ENCODE data around the gene ABHD11. TPM values are rescaled to one million over a fixed set of nuclear protein-coding genes. Genes with fewer than 3 reads are reported as not detected.
A peak's percentile ranks its signal among the peaks of the same experiment; 100 is the strongest.

The ABHD11 gene
- total RNA-seq, 5 donors from 2014 or later (not counting 1 experiment from before 2014, with no cell fraction given): 14.5 to 24.3 (median 18.8) TPM

DNA sequence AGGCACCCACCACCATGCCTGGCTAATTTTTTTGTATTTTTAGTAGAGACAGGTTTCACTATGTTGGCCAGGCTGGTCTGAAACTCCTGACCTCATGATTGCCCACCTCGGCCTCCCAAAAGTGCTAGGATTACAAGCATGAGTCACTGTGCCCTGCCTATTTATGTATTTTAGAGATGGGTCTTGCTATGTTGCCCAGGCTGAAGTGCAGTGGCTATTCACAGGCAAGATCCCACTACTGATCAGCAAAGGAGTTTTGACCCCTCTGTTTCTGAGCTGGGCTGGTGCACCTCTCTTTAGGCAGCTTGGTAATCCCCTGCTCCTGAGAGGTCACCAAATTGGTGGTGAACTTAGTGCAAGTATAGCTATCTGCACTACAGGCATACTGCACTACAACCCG is 6.2 kb downstream of the ABHD11 start:
- H3K36me3 ChIP-seq (ENCODE audit: control insufficient read depth in 2 of 2, extremely low read depth in 1 of 2, insufficient read depth in 1 of 2, low read length in 1 of 2): peaks cover 0 to 17% of the 10 kb centered on the region in 2 donors
- ChIA-PET CTCF (interaction anchor here (0.6 to 2.3 kb wide), 5 partner anchors 35 to 126 kb away, joined by 3 to 7 read pairs (median 5); no protein-coding TSS in a partner anchor), POLR2A (no interaction called here)
- no peak overlapping the region for H3K4me3 ChIP-seq (ENCODE audit: control insufficient read depth in 1 of 2, extremely low read depth in 1 of 2, low read length in 1 of 2)
- no peak overlapping the region for H3K27ac Mint-ChIP-seq
- no peaks in the 10 kb centered on the region for H3K9me3 Mint-ChIP-seq
- no peak overlapping the region for H3K27ac ChIP-seq (ENCODE audit: low read length)
- H3K9me3 ChIP-seq: no peaks in the 10 kb centered on the region
- peaks cover 10 to 13% of the 10 kb centered on the region in 2 donors for H3K27me3 Mint-ChIP-seq
- WGBS (ENCODE audit: insufficient coverage): 69% methylated on average over 1 of the region's 2 CpGs
- H3K4me1 ChIP-seq (ENCODE audit: control insufficient read depth in 1 of 2, extremely low read depth in 1 of 2, insufficient read depth in 2 of 2, low read length in 2 of 2): peaks cover 0 to 12% of the 10 kb centered on the region in 2 experiments
- H3K4me1 Mint-ChIP-seq: peaks cover 6 to 12% (median 7%) of the 10 kb centered on the region in 3 donors
- ATAC-seq (replicated peaks in 1 of 4): no peak
- H3K4me3 Mint-ChIP-seq: no peak overlapping the region
- peaks cover 0 to 15% of the 10 kb centered on the region in 2 experiments for H3K27me3 ChIP-seq (replicated peaks in 1 of 2; ENCODE audit: control insufficient read depth in 2 of 2, extremely low read depth in 1 of 2, insufficient read depth in 2 of 2, low read length in 1 of 2)
- no peaks in the 10 kb centered on the region for H3K36me3 Mint-ChIP-seq
- DNase-seq: no peak

DNA sequence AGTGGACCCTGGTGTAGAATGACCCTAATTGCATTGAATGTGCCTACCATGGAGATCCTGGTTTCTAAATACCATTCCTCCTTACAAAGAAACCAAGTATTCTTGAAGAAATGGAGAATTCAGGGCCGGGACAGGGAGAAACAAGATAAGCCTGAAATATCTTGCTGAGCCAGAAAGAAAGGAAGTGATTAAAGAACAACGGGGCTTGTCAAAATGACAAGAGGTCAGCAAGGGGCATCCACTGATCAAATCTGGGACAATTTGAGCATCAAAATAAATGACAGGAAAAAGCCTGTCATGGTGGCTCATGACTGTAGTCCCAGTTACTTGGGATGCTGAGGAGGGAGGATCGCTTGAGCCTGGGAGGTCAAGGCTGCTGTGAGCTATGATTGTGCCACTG is 8.1 kb downstream of the ABHD11 start:
- H3K27ac Mint-ChIP-seq: no peak overlapping the region
- H3K4me1 Mint-ChIP-seq: peaks cover 6% of the 10 kb centered on the region in 3 donors
- 25% methylated on average over 3 of the region's 3 CpGs for WGBS (ENCODE audit: insufficient coverage)
- no peaks in the 10 kb centered on the region for H3K9me3 Mint-ChIP-seq
- no peak for ATAC-seq (replicated peaks in 1 of 4)
- H3K27me3 Mint-ChIP-seq: peaks cover 10 to 13% of the 10 kb centered on the region in 2 donors
- H3K4me3 Mint-ChIP-seq: no peak overlapping the region
- H3K9me3 ChIP-seq: no peaks in the 10 kb centered on the region
- H3K4me1 ChIP-seq (ENCODE audit: control insufficient read depth in 1 of 2, extremely low read depth in 1 of 2, insufficient read depth in 2 of 2, low read length in 2 of 2): peaks cover 0 to 15% of the 10 kb centered on the region in 2 experiments
- no peak overlapping the region for H3K27ac ChIP-seq (ENCODE audit: low read length)
- H3K27me3 ChIP-seq (replicated peaks in 1 of 2; ENCODE audit: control insufficient read depth in 2 of 2, extremely low read depth in 1 of 2, insufficient read depth in 2 of 2, low read length in 1 of 2): peaks cover 0 to 29% of the 10 kb centered on the region in 2 experiments
- no peak overlapping the region for H3K4me3 ChIP-seq (ENCODE audit: control insufficient read depth in 1 of 2, extremely low read depth in 1 of 2, low read length in 1 of 2)
- CTCF ChIA-PET: interaction anchor here (0.6 to 1.1 kb wide), 2 partner anchors 8 to 153 kb away, joined by 3 to 5 read pairs; partner anchors contain the start of gene ABHD11 (in 1 of the 2)
- POLR2A ChIA-PET: no interaction called here
- H3K36me3 ChIP-seq (ENCODE audit: control insufficient read depth in 2 of 2, extremely low read depth in 1 of 2, insufficient read depth in 1 of 2, low read length in 1 of 2): peaks cover 0 to under 1% of the 10 kb centered on the region in 2 donors
- no peaks in the 10 kb centered on the region for H3K36me3 Mint-ChIP-seq
- DNase-seq: no peak

DNA sequence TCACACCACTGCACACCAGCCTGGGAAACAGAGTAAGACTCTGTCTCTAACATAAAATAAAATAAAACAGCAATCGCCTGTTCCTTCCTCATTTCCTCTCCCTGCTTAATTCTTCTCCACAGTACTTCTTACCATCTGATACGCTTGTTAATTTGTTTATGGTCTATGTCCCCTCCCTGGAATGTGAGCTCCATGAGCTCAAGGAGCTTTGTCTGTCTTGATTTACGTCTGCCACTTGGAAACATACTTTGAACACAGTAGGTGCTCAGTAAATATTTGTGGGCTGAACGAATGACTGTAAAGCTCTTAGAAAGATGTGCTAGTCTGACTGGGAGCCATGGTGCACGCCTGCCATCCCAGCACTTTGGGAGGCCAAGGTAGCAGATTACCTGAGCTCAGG is 10.1 kb downstream of the ABHD11 start:
- H3K4me3 ChIP-seq (ENCODE audit: control insufficient read depth in 1 of 2, extremely low read depth in 1 of 2, low read length in 1 of 2): no peak overlapping the region
- no peaks in the 10 kb centered on the region for H3K9me3 ChIP-seq
- DNase-seq: no peak
- no peak for ATAC-seq (replicated peaks in 1 of 4)
- WGBS (ENCODE audit: insufficient coverage): 66% methylated on average over 3 of the region's 5 CpGs
- H3K27ac ChIP-seq (ENCODE audit: low read length): no peak overlapping the region
- no peaks in the 10 kb centered on the region for H3K9me3 Mint-ChIP-seq
- H3K27me3 Mint-ChIP-seq: peaks cover 10 to 15% of the 10 kb centered on the region in 2 donors
- ChIA-PET CTCF (interaction anchor here (0.7 to 1.8 kb wide), 5 partner anchors 12 to 223 kb away, joined by 3 to 6 read pairs (median 3); no protein-coding TSS in a partner anchor), POLR2A (interaction anchor here in 1 of 2 donors (0.6 kb wide), 1 partner anchor 93 kb away, joined by 4 read pairs; no protein-coding TSS in a partner anchor)
- H3K4me3 Mint-ChIP-seq: no peak overlapping the region
- peaks cover 0 to 33% of the 10 kb centered on the region in 2 experiments for H3K27me3 ChIP-seq (replicated peaks in 1 of 2; ENCODE audit: control insufficient read depth in 2 of 2, extremely low read depth in 1 of 2, insufficient read depth in 2 of 2, low read length in 1 of 2)
- no peak overlapping the region for H3K27ac Mint-ChIP-seq
- peaks cover 0 to 5% of the 10 kb centered on the region in 2 experiments for H3K4me1 ChIP-seq (ENCODE audit: control insufficient read depth in 1 of 2, extremely low read depth in 1 of 2, insufficient read depth in 2 of 2, low read length in 2 of 2)
- no peaks in the 10 kb centered on the region for H3K36me3 ChIP-seq (ENCODE audit: control insufficient read depth in 2 of 2, extremely low read depth in 1 of 2, insufficient read depth in 1 of 2, low read length in 1 of 2)
- H3K36me3 Mint-ChIP-seq: no peaks in the 10 kb centered on the region
- no peaks in the 10 kb centered on the region for H3K4me1 Mint-ChIP-seq

DNA sequence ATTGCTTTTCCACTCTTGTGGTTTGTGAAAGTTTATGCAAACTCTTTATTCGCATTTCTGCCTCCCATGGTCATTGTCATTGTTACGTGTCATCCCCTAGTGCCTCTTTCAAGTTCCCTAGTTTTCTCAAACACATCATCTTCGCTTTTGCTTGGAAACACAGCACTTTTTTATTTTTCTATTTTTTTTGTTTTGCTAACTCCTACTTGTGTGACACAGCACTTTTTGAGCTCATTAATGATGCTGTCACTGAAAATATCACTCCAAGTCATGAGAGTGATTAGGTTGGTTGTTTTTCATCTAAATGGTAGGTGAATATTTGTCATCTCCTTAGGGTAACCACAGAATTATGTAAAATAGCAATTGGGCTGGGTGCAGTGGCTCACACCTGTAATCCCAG is 10.7 kb downstream of the ABHD11 start:
- Mint-ChIP-seq H3K36me3 (no peaks in the 10 kb centered on the region), H3K27me3 (peaks cover 10 to 15% of the 10 kb centered on the region in 2 donors), H3K27ac (no peak overlapping the region), H3K4me1 (no peaks in the 10 kb centered on the region), H3K4me3 (no peak overlapping the region), H3K9me3 (no peaks in the 10 kb centered on the region)
- no CpG with 5 or more reads among the region's 3 CpGs for WGBS (ENCODE audit: insufficient coverage)
- Histone ChIP-seq H3K4me3 (ENCODE audit: control insufficient read depth in 1 of 2, extremely low read depth in 1 of 2, low read length in 1 of 2) (no peak overlapping the region), H3K36me3 (ENCODE audit: control insufficient read depth in 2 of 2, extremely low read depth in 1 of 2, insufficient read depth in 1 of 2, low read length in 1 of 2) (no peaks in the 10 kb centered on the region), H3K4me1 (ENCODE audit: control insufficient read depth in 1 of 2, extremely low read depth in 1 of 2, insufficient read depth in 2 of 2, low read length in 2 of 2) (peaks cover 0 to 5% of the 10 kb centered on the region in 2 experiments), H3K27me3 (replicated peaks in 1 of 2; ENCODE audit: control insufficient read depth in 2 of 2, extremely low read depth in 1 of 2, insufficient read depth in 2 of 2, low read length in 1 of 2) (peaks cover 0 to 33% of the 10 kb centered on the region in 2 experiments), H3K9me3 (no peaks in the 10 kb centered on the region), H3K27ac (ENCODE audit: low read length) (no peak overlapping the region)
- CTCF ChIA-PET: interaction anchor here (1.0 to 1.8 kb wide), 4 partner anchors 11 to 223 kb away, joined by 3 to 6 read pairs (median 4); no protein-coding TSS in a partner anchor
- DNase-seq (no peak), ATAC-seq (replicated peaks in 1 of 4) (no peak)
- POLR2A ChIA-PET: no interaction called here

DNA sequence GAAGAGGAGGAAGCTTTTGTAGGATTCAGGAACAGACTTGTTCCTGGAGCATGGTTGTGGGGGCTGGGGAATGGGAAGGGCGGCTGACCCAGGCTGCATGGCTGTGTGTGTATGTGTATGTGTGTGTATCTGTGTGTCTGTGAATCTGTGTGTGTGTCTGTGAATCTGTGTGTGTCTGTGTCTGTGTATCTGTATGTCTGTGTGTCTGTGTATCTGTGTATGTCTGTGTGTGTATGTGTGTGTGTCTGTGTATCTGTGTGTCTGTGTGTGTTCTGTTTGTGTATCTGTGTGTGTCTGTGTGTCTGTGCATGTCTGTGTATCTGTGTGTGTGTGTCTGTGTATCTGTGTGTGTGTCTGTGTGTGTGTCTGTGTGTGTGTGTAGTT is 12.5 kb downstream of the ABHD11 start:
- ChIA-PET CTCF (interaction anchor here (0.8 to 1.5 kb wide), 6 partner anchors 8 to 119 kb away, joined by 3 to 12 read pairs (median 6); no protein-coding TSS in a partner anchor), POLR2A (interaction anchor here in 1 of 2 donors (0.5 kb wide), 1 partner anchor 40 kb away, joined by 3 read pairs; no protein-coding TSS in a partner anchor)
- no peak overlapping the region for H3K27ac Mint-ChIP-seq
- no peaks in the 10 kb centered on the region for H3K36me3 Mint-ChIP-seq
- H3K9me3 Mint-ChIP-seq: no peaks in the 10 kb centered on the region
- H3K27me3 Mint-ChIP-seq: peaks cover 10 to 13% of the 10 kb centered on the region in 2 donors
- Histone ChIP-seq H3K4me1 (ENCODE audit: control insufficient read depth in 1 of 2, extremely low read depth in 1 of 2, insufficient read depth in 2 of 2, low read length in 2 of 2) (peaks cover 0 to 5% of the 10 kb centered on the region in 2 experiments), H3K27me3 (replicated peaks in 1 of 2; ENCODE audit: control insufficient read depth in 2 of 2, extremely low read depth in 1 of 2, insufficient read depth in 2 of 2, low read length in 1 of 2) (peaks cover 2 to 33% of the 10 kb centered on the region in 2 experiments), H3K36me3 (ENCODE audit: control insufficient read depth in 2 of 2, extremely low read depth in 1 of 2, insufficient read depth in 1 of 2, low read length in 1 of 2) (no peaks in the 10 kb centered on the region), H3K9me3 (no peaks in the 10 kb centered on the region), H3K4me3 (ENCODE audit: control insufficient read depth in 1 of 2, extremely low read depth in 1 of 2, low read length in 1 of 2) (no peak overlapping the region), H3K27ac (ENCODE audit: low read length) (no peak overlapping the region)
- H3K4me1 Mint-ChIP-seq: no peaks in the 10 kb centered on the region
- 91% methylated on average over 1 of the region's 1 CpG for WGBS (ENCODE audit: insufficient coverage)
- peak; percentile 8 to 53 (median 18) for ATAC-seq (replicated peaks in 1 of 4)
- DNase-seq: no peak
- H3K4me3 Mint-ChIP-seq: no peak overlapping the region

DNA sequence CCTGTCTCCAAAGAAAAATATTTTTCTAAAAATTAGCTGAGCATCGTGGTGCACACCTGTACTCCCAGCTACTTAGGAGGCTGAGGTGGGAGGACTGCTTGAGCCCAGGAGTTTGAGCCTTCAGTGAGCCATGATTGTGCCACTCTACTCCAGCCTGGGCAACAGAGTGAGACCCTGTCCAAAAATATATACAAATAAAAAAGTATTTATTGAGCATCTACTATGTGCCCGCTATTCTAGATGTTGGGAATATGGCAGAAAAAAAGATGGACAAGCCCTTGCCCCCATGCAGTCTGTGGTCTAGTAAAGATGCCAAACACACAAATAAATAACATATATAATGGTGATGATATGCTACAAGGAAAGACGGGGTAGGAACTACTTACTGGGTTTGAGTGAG is 14.8 kb downstream of the ABHD11 start:
- H3K4me1 Mint-ChIP-seq: peaks cover 3 to 9% (median 7%) of the 10 kb centered on the region in 3 donors
- no peak overlapping the region for H3K4me3 Mint-ChIP-seq
- no CpG with 5 or more reads among the region's 3 CpGs for WGBS (ENCODE audit: insufficient coverage)

More for the DNA sequence above, 14.8 kb downstream of the ABHD11 start:
- no peak overlapping the region for H3K27ac ChIP-seq (ENCODE audit: low read length)
- Mint-ChIP-seq H3K9me3 (no peaks in the 10 kb centered on the region), H3K27me3 (peaks cover 13 to 14% of the 10 kb centered on the region in 2 donors), H3K36me3 (no peaks in the 10 kb centered on the region), H3K27ac (no peak overlapping the region)
- H3K4me1 ChIP-seq (ENCODE audit: control insufficient read depth in 1 of 2, extremely low read depth in 1 of 2, insufficient read depth in 2 of 2, low read length in 2 of 2): peaks cover 0 to 16% of the 10 kb centered on the region in 2 experiments
- peaks cover 5 to 38% of the 10 kb centered on the region in 2 experiments for H3K27me3 ChIP-seq (replicated peaks in 1 of 2; ENCODE audit: control insufficient read depth in 2 of 2, extremely low read depth in 1 of 2, insufficient read depth in 2 of 2, low read length in 1 of 2)
- no peak for DNase-seq
- POLR2A ChIA-PET: no interaction called here
- ATAC-seq (replicated peaks in 1 of 4): no peak
- no peaks in the 10 kb centered on the region for H3K36me3 ChIP-seq (ENCODE audit: control insufficient read depth in 2 of 2, extremely low read depth in 1 of 2, insufficient read depth in 1 of 2, low read length in 1 of 2)
- H3K4me3 ChIP-seq (ENCODE audit: control insufficient read depth in 1 of 2, extremely low read depth in 1 of 2, low read length in 1 of 2): no peak overlapping the region
- CTCF ChIA-PET: interaction anchor here (0.7 kb wide), 3 partner anchors 8 to 60 kb away, joined by 3 to 6 read pairs (median 5); partner anchors contain the start of gene CLDN3 (in 1 of the 2)
- H3K9me3 ChIP-seq: no peaks in the 10 kb centered on the region
